ENCODE results near the gene RNFT1.
A peak's percentile ranks its signal among the peaks of the same experiment; 100 is the strongest.

RNFT1 gene

GRCh38 chr17:59916446-59916845 lies 48.1 kb downstream of the RNFT1 start:
- no peak for DNase-seq

DNA sequence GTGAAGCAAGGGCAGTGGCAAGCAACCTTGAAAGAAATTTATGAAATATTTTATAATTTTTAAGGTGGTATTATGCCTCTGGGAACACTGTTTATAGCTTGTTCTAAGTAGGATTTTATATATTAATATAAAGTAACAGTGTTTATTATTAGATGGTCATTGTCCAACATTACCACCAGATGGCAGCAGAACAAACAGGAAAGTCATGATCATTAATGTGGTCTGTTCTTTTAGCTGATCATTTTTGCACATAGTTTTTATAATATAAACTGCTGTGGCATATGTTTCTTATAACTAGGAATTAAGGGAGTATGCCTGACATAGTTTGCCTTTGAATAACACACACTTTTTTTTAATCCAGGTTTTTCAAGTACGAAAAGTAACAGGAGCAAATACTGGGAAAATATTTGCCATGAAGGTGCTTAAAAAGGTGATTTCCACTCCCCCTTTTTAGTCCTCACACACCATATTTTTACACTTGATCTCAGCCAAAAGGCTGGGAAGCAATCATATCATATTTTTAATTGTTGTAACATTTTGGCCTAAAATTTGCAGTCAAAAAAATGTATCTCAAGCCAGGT lies 50.2 kb downstream of the RNFT1 start:
- DNase-seq = peak; percentile 60

- no peak for DNase-seq
These were observed 57.1 kb downstream of the RNFT1 start for GRCh38 chr17:59907467-59907866.

DNA sequence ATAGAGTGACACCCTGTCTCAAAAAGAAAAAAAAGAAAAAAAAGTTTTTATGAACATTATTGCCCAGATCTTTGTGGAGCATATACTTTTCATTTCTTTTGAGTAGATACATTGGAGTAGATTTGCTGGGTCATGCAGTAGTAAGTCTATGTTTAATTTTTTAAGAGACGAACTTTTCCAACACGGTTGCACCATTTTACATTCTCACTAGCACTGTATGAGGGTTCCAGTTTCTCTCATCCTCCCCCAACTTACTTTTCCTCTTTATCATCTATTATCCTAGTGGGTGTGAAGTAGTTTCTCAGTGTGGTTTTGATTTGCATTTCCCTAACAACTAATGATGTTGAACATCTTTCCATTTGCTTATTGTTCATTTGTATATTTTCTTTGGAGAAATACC lies 61.1 kb downstream of the RNFT1 start:
- no peak for DNase-seq

All from NCI-H69 (cell line).